HG03565 (cell line): ENCODE results near the gene PDZK1.
"Not testable (repeated sequence)": the region's sequence is repeated elsewhere in the genome, so short reads cannot be mapped to it uniquely, and the experiment has no call there.

ENCODE experiments used
- ATAC-seq: cut with Tn5 transposase; IDR thresholded peaks from one replicate; pipeline ENCODE4 v1.9.1; 2021; ENCODE audit warnings: mild to moderate bottlenecking, moderate library complexity; ENCODE audit not compliant: unreplicated experiment

PDZK1 gene

GRCh38 chr1:145711213-145711651 is 4.1 kb upstream of the PDZK1 start:
- ATAC-seq = no peak

- ATAC-seq = no peak
Observed at GRCh38 chr1:145710291-145711027, 3.3 kb upstream of the PDZK1 start.

DNA sequence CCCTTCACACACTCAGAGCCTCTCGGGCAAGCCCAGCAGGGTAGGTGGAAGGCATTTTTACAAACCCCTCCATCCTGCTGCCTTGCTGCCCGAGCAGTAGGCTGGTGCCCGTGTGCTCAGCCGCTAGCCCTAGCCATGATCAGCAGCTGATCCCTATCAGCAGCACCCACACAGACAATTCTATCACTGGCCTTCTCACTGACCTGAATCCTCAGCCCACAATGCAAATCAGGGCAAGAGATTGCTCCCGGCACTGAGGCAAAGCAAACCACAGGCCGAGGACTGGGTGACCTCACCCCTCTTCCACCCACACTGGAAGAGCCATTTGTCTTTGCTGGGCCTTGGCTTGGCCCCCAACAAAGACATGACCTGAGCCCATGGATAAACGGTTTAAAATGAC is 895 bp upstream of the PDZK1 start:
- peak; percentile 53 for ATAC-seq

GRCh38 chr1:145706086-145706664 is 993 bp downstream of the PDZK1 start:
- no peak for ATAC-seq

DNA sequence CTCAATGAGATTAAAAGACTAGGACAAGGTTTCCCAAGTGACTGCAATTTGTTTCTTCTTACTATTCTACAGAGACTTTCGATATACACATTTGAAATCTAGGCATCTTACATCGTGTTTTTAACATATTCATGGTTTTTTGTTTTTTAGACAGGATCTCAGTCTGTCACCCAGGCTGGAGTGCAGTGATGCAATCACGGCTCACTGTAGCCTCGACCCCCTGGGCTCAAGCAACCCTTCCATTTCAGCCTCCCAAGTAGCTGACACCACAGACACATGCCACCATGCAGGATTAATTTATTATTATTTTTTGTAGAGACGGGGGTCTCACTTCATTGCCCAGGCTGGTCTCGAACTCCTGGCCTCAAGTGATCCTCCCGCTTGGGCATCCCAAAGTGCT is 1.5 kb downstream of the PDZK1 start:
- no peak for ATAC-seq

DNA sequence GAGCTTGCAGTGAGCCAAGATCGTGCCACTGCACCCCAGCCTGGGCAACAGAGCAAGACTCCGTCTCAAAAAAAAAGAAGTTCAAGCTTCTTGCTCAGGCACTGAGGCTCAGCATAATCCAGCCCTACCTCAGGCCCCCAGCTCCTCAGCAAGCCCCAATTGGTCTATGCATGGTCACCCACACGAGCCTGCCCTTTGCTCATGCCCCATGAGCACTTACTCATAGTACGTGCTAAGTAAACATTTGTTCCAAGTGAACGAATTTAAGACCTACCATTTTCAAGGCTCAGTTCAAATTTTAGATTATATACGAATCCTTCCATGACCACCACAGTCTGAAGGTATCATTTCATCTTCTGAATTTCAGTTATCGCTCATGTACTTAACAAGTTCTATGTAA is 4.3 kb downstream of the PDZK1 start:
- no peak for ATAC-seq

- no peak for ATAC-seq
Observed at GRCh38 chr1:145702052-145702451, 5.1 kb downstream of the PDZK1 start.

DNA sequence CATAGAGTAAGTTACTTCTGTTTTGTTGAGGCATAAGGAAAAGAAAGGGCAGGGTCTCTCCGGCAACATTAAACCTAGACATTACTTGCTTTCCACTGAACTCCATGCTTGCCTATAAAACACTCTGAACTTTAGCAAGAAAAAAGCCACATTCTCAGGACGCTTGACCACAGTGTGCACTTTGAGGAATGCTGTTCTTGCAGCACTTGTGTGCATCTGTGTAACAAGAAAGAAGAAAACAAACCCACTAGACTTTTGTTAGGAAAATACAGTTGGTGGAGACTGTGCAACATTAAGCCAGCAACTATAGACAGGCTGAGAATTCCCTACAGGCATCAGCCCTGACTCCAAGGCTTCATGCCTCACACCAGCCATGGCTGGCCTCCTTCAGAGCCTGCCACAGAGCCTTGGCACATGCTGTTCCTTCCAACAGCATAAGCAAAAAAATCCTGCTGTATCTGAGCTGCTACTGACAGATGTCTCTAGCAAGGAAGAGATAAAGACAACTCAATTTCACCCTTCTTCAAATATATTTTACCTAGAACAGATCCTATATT is 5.8 kb downstream of the PDZK1 start:
- no peak for ATAC-seq

GRCh38 chr1:145696630-145696960 is 10.6 kb downstream of the PDZK1 start:
- no peak for ATAC-seq

GRCh38 chr1:145695821-145696629 is 11.1 kb downstream of the PDZK1 start:
- no peak for ATAC-seq

GRCh38 chr1:145692785-145693443 is 14.3 kb downstream of the PDZK1 start:
- no peak for ATAC-seq

DNA sequence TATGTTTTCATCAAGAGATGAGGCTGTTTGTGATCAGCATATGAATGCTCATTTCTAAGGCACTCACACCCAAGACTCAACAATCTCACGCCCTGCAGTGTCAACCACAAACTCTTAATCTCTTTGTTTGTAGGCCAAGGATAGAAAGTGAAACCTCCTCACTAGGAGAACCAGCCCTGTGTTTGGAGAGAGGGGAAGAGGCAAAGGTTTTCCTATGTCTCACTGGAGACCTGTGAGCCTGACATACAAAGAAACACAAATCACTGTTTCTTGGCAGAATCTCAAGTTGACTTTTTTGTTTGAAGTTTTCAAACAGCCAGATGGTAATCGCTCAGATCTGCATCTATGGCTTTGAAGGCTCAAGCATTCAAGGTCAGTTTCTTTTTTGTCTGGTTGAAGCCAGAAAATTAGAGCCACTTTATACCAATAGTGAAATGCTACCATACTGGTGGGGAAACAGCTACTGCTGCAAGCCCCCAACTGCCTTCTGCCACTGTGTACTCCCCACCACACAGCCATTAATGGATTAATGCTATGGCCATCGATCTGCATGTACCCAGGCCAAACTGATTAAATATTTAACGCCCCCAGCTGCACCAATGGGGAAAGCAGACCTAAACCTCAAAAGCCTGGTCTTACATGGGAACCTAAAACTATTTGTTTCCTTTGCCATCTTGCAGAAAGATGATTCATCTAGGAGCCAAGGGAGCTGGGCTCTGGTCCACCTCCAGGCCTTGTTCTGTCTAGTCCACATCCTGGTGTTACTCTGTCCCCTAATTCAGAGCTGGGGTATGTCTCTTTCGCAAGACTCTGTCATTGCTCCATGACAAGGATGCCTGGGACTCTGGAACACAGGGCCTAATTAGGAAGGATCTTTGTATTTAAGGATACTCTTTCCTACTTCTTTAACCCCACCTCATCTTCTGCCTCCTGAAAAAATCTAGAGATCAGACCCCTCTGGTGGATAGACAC is 16.3 kb downstream of the PDZK1 start:
- ATAC-seq = peak; percentile 81

DNA sequence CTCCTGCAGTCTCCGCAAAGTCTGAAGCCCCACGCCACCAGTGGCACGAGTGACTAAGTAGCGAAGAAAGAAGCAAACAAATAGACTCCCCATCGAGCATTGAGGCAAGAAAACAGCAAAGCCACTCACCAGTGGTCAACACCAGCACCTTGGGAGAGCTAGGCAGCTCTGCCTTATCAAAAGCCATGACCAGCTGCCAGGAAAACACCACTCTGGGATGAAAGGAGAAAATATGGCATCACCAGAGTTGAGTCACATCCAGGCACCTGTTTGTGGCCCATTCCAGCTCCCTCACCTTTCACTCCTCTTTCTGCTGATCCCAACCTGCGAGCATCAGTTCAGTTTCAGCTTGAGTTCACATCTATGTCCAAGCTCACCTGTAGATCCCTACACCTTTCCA is 17.2 kb downstream of the PDZK1 start:
- no peak for ATAC-seq

DNA sequence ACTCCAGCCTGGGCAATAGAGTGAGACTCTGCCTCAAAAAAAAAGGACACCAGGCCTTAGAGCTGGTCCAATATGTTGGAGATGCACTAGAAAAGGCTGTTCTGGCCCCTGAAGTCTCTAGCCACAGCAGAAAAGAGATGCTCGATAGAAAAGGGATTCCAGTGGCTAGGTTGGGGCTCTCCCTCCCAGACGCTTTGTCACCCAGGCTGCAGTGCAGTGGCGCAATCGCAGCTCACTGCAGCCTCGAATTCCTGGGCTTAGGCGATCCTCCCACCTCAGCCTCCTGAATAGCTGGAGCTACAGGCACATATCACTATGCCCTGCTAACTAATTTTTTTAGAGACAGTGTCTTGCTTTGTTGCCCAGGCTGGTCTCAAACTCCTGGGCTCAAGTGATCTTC is 18.2 kb downstream of the PDZK1 start:
- ATAC-seq = no peak

DNA sequence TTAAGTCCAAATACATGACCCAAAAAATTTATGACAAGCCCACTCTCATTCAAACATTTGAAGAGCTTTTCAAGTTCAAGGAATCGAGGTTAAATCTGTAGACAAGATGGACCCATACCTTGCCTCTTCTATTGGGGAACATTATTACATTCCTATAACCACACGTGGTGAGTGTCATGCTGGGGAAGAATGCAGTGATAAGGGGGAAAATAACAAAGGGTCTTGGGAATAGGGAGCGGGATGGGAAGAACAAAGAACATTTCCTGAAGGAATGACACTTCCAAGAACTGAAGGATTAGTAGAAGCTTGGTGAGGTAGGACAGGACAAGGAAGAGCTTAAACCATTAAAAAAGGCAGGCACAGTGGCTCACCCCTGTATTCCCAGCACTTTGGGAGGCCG is 18.8 kb downstream of the PDZK1 start:
- no peak for ATAC-seq

DNA sequence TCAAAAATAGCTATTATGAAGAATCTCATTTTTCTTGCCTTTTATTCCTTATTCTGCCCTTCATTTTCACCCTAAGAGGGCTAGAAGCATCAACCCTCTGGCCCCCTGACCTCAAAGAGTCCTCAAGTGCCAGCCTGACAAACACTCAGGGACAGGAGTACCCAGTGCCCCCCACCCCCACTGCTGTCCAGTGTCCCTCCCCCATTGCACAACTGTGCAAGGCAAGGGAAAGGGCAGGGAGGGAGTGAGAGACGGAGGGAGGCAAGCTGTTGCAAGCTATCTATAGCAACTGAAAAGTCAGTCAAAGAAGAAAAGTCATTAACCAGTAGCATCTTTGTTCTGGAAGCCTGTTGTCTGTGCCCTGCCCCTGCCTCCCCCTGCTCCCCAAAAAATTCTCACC is 21.1 kb downstream of the PDZK1 start:
- not testable (repeated sequence) for ATAC-seq

GRCh38 chr1:145684858-145685257 is 22.3 kb downstream of the PDZK1 start:
- ATAC-seq = not testable (repeated sequence)

GRCh38 chr1:145673217-145673616 is 34.0 kb downstream of the PDZK1 start:
- ATAC-seq = not testable (repeated sequence)

DNA sequence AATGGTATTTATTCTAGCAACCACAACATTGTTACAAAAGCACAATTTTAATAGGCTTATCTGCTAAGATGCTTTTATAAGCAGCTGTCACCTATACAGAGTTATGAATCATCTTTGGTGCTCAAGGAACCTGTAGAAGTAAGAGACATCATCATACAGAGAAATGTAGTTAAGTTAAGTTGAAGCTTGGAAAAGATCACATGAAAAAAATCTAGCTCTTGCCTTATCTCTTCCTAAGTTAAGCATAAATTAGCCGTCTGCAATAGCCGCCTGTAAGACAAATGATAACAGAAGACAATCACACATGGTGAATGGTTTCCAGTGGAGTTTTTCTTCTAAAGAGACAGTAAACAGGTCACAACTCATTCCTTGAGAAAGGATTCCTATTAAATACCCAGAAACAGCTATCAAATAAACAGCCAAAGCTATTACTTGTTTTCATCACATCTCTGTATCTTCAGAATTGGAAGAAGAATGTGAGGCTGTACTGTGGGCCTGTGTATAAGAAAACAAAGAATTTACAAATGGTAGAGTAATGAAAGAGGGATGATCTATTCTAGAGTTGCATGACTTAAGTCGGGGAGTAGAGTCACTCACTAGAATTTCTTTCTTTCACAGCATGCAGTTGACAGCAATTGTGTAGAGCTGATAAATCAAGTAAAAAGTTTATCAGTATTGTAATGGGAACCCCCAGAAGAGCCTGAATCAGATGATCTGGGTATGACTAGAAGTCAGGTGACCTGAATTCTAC is 36.0 kb downstream of the PDZK1 start:
- not testable (repeated sequence) for ATAC-seq
